ENCODE measurements around the gene CPPED1. TPM values are rescaled to one million over a fixed set of nuclear protein-coding genes. Genes with fewer than 3 reads are reported as not detected.
"Not testable (repeated sequence)": the region's sequence is repeated elsewhere in the genome, so short reads cannot be mapped to it uniquely, and the experiment has no call there.

The CPPED1 gene
- polyA plus RNA-seq, 2 donors, result 22.3 to 27.8 TPM

- H3K4me3 ChIP-seq (ENCODE audit: low read depth in 1 of 2, low read length in 2 of 2), result no peak overlapping the region
- 94 to 95% methylated on average over 2 of the region's 2 CpGs for WGBS, 2 donors
- no peaks in the 10 kb centered on the region for H3K9me3 ChIP-seq (ENCODE audit: control insufficient read depth in 2 of 2, insufficient read depth in 1 of 2, low read depth in 1 of 2, low read length in 1 of 2)
- H3K27ac ChIP-seq (ENCODE audit: low read depth in 2 of 2, low read length in 1 of 2), result no peak overlapping the region
- H3K27me3 ChIP-seq (ENCODE audit: control insufficient read depth in 1 of 2, insufficient read depth in 2 of 2, low read length in 2 of 2), result no peaks in the 10 kb centered on the region
- H3K36me3 ChIP-seq (ENCODE audit: control insufficient read depth in 2 of 2, insufficient read depth in 2 of 2, low read length in 1 of 2), result peaks cover 2 to 6% of the 10 kb centered on the region in 2 donors
- no peaks in the 10 kb centered on the region for H3K4me1 ChIP-seq (ENCODE audit: control insufficient read depth in 2 of 2, insufficient read depth in 2 of 2, low read length in 1 of 2)
Measured at GRCh38 chr16:12780467-12780866, 23.2 kb downstream of the CPPED1 start.

GRCh38 chr16:12778726-12779125 lies 25.0 kb downstream of the CPPED1 start:
- WGBS, 2 donors, result 91 to 98% methylated on average over 2 of the region's 2 CpGs
- Histone ChIP-seq H3K4me1 (ENCODE audit: control insufficient read depth in 2 of 2, insufficient read depth in 2 of 2, low read length in 1 of 2) (no peaks in the 10 kb centered on the region), H3K4me3 (ENCODE audit: low read depth in 1 of 2, low read length in 2 of 2) (no peak overlapping the region), H3K27me3 (ENCODE audit: control insufficient read depth in 1 of 2, insufficient read depth in 2 of 2, low read length in 2 of 2) (no peaks in the 10 kb centered on the region), H3K9me3 (ENCODE audit: control insufficient read depth in 2 of 2, insufficient read depth in 1 of 2, low read depth in 1 of 2, low read length in 1 of 2) (no peaks in the 10 kb centered on the region), H3K36me3 (ENCODE audit: control insufficient read depth in 2 of 2, insufficient read depth in 2 of 2, low read length in 1 of 2) (peaks cover 5 to 7% of the 10 kb centered on the region in 2 donors), H3K27ac (ENCODE audit: low read depth in 2 of 2, low read length in 1 of 2) (no peak overlapping the region)

- Histone ChIP-seq H3K9me3 (ENCODE audit: control insufficient read depth in 2 of 2, insufficient read depth in 1 of 2, low read depth in 1 of 2, low read length in 1 of 2) (no peaks in the 10 kb centered on the region), H3K4me3 (ENCODE audit: low read depth in 1 of 2, low read length in 2 of 2) (no peak overlapping the region), H3K36me3 (ENCODE audit: control insufficient read depth in 2 of 2, insufficient read depth in 2 of 2, low read length in 1 of 2) (peaks cover 3 to 4% of the 10 kb centered on the region in 2 donors), H3K27me3 (ENCODE audit: control insufficient read depth in 1 of 2, insufficient read depth in 2 of 2, low read length in 2 of 2) (no peaks in the 10 kb centered on the region), H3K4me1 (ENCODE audit: control insufficient read depth in 2 of 2, insufficient read depth in 2 of 2, low read length in 1 of 2) (no peaks in the 10 kb centered on the region), H3K27ac (ENCODE audit: low read depth in 2 of 2, low read length in 1 of 2) (no peak overlapping the region)
- WGBS, 2 donors, result 88 to 91% methylated on average over 4 of the region's 4 CpGs
Measured at GRCh38 chr16:12775656-12776236, 27.9 kb downstream of the CPPED1 start.

GRCh38 chr16:12773221-12773620 lies 30.5 kb downstream of the CPPED1 start:
- Histone ChIP-seq H3K36me3 (ENCODE audit: control insufficient read depth in 2 of 2, insufficient read depth in 2 of 2, low read length in 1 of 2) (peaks cover 2 to 3% of the 10 kb centered on the region in 2 donors), H3K27ac (ENCODE audit: low read depth in 2 of 2, low read length in 1 of 2) (no peak overlapping the region), H3K4me1 (ENCODE audit: control insufficient read depth in 2 of 2, insufficient read depth in 2 of 2, low read length in 1 of 2) (no peaks in the 10 kb centered on the region), H3K27me3 (ENCODE audit: control insufficient read depth in 1 of 2, insufficient read depth in 2 of 2, low read length in 2 of 2) (no peaks in the 10 kb centered on the region), H3K4me3 (ENCODE audit: low read depth in 1 of 2, low read length in 2 of 2) (no peak overlapping the region), H3K9me3 (ENCODE audit: control insufficient read depth in 2 of 2, insufficient read depth in 1 of 2, low read depth in 1 of 2, low read length in 1 of 2) (no peaks in the 10 kb centered on the region)
- 89 to 92% methylated on average over 8 of the region's 8 CpGs for WGBS, 2 donors

- Histone ChIP-seq H3K4me3 (ENCODE audit: low read depth in 1 of 2, low read length in 2 of 2) (no peak overlapping the region), H3K36me3 (ENCODE audit: control insufficient read depth in 2 of 2, insufficient read depth in 2 of 2, low read length in 1 of 2) (peaks cover 2 to 3% of the 10 kb centered on the region in 2 donors), H3K27ac (ENCODE audit: low read depth in 2 of 2, low read length in 1 of 2) (no peak overlapping the region), H3K4me1 (ENCODE audit: control insufficient read depth in 2 of 2, insufficient read depth in 2 of 2, low read length in 1 of 2) (no peaks in the 10 kb centered on the region), H3K9me3 (ENCODE audit: control insufficient read depth in 2 of 2, insufficient read depth in 1 of 2, low read depth in 1 of 2, low read length in 1 of 2) (no peaks in the 10 kb centered on the region), H3K27me3 (ENCODE audit: control insufficient read depth in 1 of 2, insufficient read depth in 2 of 2, low read length in 2 of 2) (no peaks in the 10 kb centered on the region)
- WGBS, 2 donors, result 86 to 88% methylated on average over 5 of the region's 5 CpGs
Measured at GRCh38 chr16:12771341-12771798, 32.3 kb downstream of the CPPED1 start.

GRCh38 chr16:12769525-12769924 lies 34.2 kb downstream of the CPPED1 start:
- H3K4me1 ChIP-seq (ENCODE audit: control insufficient read depth in 2 of 2, insufficient read depth in 2 of 2, low read length in 1 of 2), result no peaks in the 10 kb centered on the region
- no peaks in the 10 kb centered on the region for H3K9me3 ChIP-seq (ENCODE audit: control insufficient read depth in 2 of 2, insufficient read depth in 1 of 2, low read depth in 1 of 2, low read length in 1 of 2)
- no peak overlapping the region for H3K4me3 ChIP-seq (ENCODE audit: low read depth in 1 of 2, low read length in 2 of 2)
- peaks cover 0 to 2% of the 10 kb centered on the region in 2 donors for H3K36me3 ChIP-seq (ENCODE audit: control insufficient read depth in 2 of 2, insufficient read depth in 2 of 2, low read length in 1 of 2)
- no peaks in the 10 kb centered on the region for H3K27me3 ChIP-seq (ENCODE audit: control insufficient read depth in 1 of 2, insufficient read depth in 2 of 2, low read length in 2 of 2)
- 88 to 94% methylated on average over 7 of the region's 7 CpGs for WGBS, 2 donors
- H3K27ac ChIP-seq (ENCODE audit: low read depth in 2 of 2, low read length in 1 of 2), result no peak overlapping the region

- 79 to 84% methylated on average over 6 of the region's 6 CpGs for WGBS, 2 donors
- Histone ChIP-seq H3K36me3 (ENCODE audit: control insufficient read depth in 2 of 2, insufficient read depth in 2 of 2, low read length in 1 of 2) (no peaks in the 10 kb centered on the region), H3K9me3 (ENCODE audit: control insufficient read depth in 2 of 2, insufficient read depth in 1 of 2, low read depth in 1 of 2, low read length in 1 of 2) (no peaks in the 10 kb centered on the region), H3K4me1 (ENCODE audit: control insufficient read depth in 2 of 2, insufficient read depth in 2 of 2, low read length in 1 of 2) (no peaks in the 10 kb centered on the region), H3K27ac (ENCODE audit: low read depth in 2 of 2, low read length in 1 of 2) (no peak overlapping the region), H3K27me3 (ENCODE audit: control insufficient read depth in 1 of 2, insufficient read depth in 2 of 2, low read length in 2 of 2) (no peaks in the 10 kb centered on the region), H3K4me3 (ENCODE audit: low read depth in 1 of 2, low read length in 2 of 2) (no peak overlapping the region)
Measured at GRCh38 chr16:12767897-12768296, 35.8 kb downstream of the CPPED1 start.

- H3K27ac ChIP-seq (ENCODE audit: low read depth in 2 of 2, low read length in 1 of 2), result no peak overlapping the region
- H3K9me3 ChIP-seq (ENCODE audit: control insufficient read depth in 2 of 2, insufficient read depth in 1 of 2, low read depth in 1 of 2, low read length in 1 of 2), result no peaks in the 10 kb centered on the region
- H3K36me3 ChIP-seq (ENCODE audit: control insufficient read depth in 2 of 2, insufficient read depth in 2 of 2, low read length in 1 of 2), result no peaks in the 10 kb centered on the region
- H3K4me3 ChIP-seq (ENCODE audit: low read depth in 1 of 2, low read length in 2 of 2), result no peak overlapping the region
- 97% methylated on average over 5 of the region's 5 CpGs for WGBS, 2 donors
- no peaks in the 10 kb centered on the region for H3K4me1 ChIP-seq (ENCODE audit: control insufficient read depth in 2 of 2, insufficient read depth in 2 of 2, low read length in 1 of 2)
- no peaks in the 10 kb centered on the region for H3K27me3 ChIP-seq (ENCODE audit: control insufficient read depth in 1 of 2, insufficient read depth in 2 of 2, low read length in 2 of 2)
Measured at GRCh38 chr16:12766853-12767252, 36.8 kb downstream of the CPPED1 start.

GRCh38 chr16:12766208-12766607 lies 37.5 kb downstream of the CPPED1 start:
- H3K4me1 ChIP-seq (ENCODE audit: control insufficient read depth in 2 of 2, insufficient read depth in 2 of 2, low read length in 1 of 2); H3K36me3 ChIP-seq (ENCODE audit: control insufficient read depth in 2 of 2, insufficient read depth in 2 of 2, low read length in 1 of 2); H3K27me3 ChIP-seq (ENCODE audit: control insufficient read depth in 1 of 2, insufficient read depth in 2 of 2, low read length in 2 of 2); H3K27ac ChIP-seq (ENCODE audit: low read depth in 2 of 2, low read length in 1 of 2); H3K4me3 ChIP-seq (ENCODE audit: low read depth in 1 of 2, low read length in 2 of 2); H3K9me3 ChIP-seq (ENCODE audit: control insufficient read depth in 2 of 2, insufficient read depth in 1 of 2, low read depth in 1 of 2, low read length in 1 of 2): not testable (repeated sequence)
- WGBS, 2 donors, result 90% methylated on average over 3 of the region's 3 CpGs

- 75 to 89% methylated on average over 6 of the region's 6 CpGs for WGBS, 2 donors
- no peaks in the 10 kb centered on the region for H3K27me3 ChIP-seq (ENCODE audit: control insufficient read depth in 1 of 2, insufficient read depth in 2 of 2, low read length in 2 of 2)
- H3K4me1 ChIP-seq (ENCODE audit: control insufficient read depth in 2 of 2, insufficient read depth in 2 of 2, low read length in 1 of 2), result no peaks in the 10 kb centered on the region
- no peak overlapping the region for H3K4me3 ChIP-seq (ENCODE audit: low read depth in 1 of 2, low read length in 2 of 2)
- no peaks in the 10 kb centered on the region for H3K9me3 ChIP-seq (ENCODE audit: control insufficient read depth in 2 of 2, insufficient read depth in 1 of 2, low read depth in 1 of 2, low read length in 1 of 2)
- H3K36me3 ChIP-seq (ENCODE audit: control insufficient read depth in 2 of 2, insufficient read depth in 2 of 2, low read length in 1 of 2), result no peaks in the 10 kb centered on the region
- H3K27ac ChIP-seq (ENCODE audit: low read depth in 2 of 2, low read length in 1 of 2), result no peak overlapping the region
Measured at GRCh38 chr16:12764813-12765488, 38.7 kb downstream of the CPPED1 start.

Data from esophagus (tissue), 2 donors.